Stimulated activated CD4-positive, alpha-beta T cell treated with anti-CD3 and anti-CD28 coated beads, Interleukin-4, amount 100 ng/mL, for 48 hours (primary cell): Measurements from ENCODE around the gene NECTIN1.
A peak's percentile ranks its signal among the peaks of the same experiment; 100 is the strongest.

Experiments used
- DNase-seq, 2 donors: peaks; one replicate each; pipeline ENCODE4 v3.0.0-alpha.2; 2020; ENCODE audit warnings: low read depth in 2 of 2

The NECTIN1 gene

GRCh38 chr11:119728651-119729580, at the start of gene NECTIN1:
TSS of gene NECTIN1 (minus strand) at chr11:119729200. CDS start at chr11:119728553, 647 bp downstream.
- peak; percentile 82 to 86 for DNase-seq

DNA sequence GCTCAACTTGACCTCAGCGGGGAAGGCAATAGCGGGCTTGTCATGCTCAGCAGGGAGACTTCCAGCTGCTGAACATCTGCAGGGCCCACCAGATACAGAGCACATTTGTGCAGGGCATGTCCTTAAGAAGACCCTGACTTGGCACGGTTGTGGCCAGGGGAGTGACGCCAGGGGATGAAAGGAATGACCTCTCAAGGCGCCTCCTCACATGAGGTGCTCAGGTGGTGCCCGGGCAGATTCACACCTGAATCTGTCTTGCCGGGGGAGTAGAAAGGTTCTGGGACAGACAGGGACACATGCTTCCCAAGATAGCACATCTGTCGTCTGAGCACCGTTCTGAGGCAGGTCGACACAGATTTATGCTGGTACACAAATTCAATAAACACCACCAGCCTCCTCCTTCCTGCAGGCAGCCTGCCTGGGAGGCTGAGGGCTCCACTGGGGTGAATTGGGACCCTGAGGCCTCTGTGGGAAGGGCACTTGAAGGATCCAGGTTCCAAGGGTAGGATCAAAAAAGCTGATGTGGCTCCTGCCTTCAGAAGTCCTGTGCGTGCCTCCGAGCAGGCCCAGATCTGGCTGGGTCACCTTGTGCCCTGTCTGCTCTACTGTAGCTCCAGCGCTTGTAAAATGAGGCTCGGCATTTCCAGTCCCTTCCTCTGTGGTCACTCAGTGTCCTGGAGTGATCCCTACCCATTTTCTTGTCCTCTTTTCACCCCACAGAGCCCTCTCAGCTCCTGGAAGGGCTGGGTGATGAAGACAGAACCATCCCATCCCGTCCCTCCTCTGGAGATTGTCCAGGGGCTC, 49.6 kb upstream of the NECTIN1 start:
- DNase-seq: no peak

GRCh38 chr11:119777940-119778339, 48.9 kb upstream of the NECTIN1 start:
- no peak for DNase-seq

GRCh38 chr11:119776651-119777050, 47.7 kb upstream of the NECTIN1 start:
- DNase-seq: no peak

DNA sequence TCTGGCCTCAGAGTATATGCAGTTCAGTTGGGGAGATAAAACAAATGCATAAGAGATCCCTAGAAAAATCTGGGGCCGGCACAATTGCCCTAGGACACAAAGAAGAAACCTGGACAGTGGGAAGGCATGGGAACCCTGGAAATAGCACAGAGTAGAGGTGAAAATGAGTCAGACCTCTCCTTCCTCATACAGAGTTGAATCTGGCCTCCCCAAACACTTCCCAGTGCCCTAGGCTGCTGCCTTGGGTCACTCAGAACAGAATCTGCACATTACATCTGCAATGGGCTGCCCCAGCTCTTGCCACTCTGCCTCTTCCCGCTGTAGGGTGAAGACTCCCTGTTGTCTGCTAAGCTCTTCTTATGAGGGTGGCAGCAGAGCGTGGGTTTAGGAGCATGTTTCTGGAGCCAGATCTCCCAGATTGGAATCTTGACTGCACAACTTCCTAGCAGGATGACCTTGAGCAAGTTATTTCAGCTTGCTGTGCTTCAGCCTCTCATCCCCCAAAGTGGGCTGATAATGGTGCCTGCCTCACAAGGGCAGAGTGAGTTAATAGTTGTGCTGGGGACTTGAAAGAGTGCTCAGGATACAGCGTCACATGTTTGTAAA, 47.1 kb upstream of the NECTIN1 start:
- DNase-seq: no peak

DNA sequence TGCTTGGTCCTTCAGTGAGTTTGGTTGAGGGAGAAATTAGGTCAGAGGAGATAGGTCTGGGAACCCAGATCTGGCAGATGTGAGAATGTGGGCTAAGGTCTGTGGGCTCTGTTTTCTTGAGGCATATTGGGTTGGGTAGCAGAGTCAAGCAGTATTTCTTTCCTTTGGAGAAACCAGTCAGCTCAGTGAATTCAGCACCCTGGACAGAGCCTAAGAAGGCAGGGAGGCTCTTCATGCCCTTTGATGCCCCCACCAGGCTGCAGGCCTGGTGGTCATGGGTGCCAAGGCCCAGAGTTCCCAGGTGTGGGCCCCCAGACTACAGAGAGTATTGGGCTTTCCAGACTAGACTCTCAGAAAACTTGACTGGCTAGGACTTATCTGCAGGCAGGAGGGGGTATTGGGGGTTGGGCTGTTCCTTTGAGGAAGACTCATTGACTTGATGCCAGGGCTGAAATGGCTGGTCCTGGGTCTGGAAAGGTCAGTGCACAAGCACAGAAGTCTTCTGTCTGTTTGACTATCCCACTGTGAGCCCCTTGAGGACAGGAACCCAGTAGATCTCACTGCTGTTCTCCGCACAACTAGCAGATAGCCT, 45.3 kb upstream of the NECTIN1 start:
- no peak for DNase-seq

GRCh38 chr11:119772641-119773415, 43.8 kb upstream of the NECTIN1 start:
- no peak for DNase-seq

DNA sequence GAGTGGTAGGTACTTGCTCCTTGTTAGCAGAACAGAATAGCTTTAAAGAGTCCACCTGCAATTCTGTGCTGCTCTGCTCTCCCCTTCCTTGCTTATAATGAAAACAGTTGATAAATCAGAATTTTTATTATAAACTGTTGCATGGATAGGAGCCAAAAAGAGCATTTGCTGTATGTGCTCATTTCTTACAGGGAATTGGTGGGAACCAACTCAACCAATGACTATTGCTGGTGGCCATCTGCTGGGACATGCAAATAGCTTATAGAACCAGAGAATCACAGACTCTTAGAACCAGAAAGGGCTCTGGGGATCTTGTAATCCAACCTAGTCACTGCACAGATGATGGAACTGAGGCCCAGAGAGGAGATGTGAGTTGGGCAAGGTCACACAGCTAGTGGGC, 43.1 kb upstream of the NECTIN1 start:
- no peak for DNase-seq

DNA sequence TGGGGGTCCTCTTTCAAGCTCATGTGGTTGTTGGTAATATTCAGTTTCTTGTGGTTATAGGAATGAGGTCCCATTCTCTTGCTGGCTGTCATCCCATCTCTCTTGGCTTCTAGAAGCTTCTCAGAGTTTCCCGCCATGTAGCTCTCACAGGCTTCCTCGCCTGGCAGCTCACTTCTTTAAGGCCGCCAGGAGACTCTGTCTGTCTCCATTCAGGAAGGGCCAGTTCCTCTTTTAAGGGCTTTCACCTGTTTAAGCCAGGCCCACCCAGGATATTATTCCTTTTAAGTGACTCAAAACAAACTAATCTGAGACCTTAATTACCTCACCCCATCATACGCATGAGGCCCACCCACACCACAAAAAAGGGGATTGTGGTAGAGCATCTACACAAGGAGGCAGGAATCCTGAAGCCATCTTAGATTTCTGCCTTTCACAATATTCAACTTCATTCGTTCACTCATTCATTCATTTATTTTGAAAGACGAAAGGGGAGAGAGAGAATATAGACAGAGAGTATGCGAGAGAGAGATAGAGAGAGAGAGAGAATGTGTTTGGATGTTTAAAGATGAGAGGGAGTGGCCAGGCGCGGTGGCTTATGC, 42.3 kb upstream of the NECTIN1 start:
- no peak for DNase-seq

DNA sequence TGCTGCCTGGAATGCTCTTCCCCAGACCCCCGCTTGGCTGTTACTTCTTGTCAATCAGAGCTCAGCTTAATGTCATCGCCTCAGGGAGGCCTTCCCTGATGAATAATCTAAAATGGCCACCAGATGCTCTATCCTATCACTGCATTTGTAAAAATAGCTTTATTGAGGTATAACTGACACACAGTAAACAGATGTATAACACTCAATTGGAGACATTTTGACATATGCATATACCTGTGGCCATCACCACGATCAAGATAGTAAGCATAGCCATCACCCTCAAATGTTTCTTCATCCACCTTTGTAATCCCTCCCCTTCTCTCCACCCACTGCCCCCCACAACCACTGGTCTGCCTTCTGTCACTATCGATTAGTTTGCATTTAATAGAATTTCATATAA, 36.6 kb upstream of the NECTIN1 start:
- no peak for DNase-seq

DNA sequence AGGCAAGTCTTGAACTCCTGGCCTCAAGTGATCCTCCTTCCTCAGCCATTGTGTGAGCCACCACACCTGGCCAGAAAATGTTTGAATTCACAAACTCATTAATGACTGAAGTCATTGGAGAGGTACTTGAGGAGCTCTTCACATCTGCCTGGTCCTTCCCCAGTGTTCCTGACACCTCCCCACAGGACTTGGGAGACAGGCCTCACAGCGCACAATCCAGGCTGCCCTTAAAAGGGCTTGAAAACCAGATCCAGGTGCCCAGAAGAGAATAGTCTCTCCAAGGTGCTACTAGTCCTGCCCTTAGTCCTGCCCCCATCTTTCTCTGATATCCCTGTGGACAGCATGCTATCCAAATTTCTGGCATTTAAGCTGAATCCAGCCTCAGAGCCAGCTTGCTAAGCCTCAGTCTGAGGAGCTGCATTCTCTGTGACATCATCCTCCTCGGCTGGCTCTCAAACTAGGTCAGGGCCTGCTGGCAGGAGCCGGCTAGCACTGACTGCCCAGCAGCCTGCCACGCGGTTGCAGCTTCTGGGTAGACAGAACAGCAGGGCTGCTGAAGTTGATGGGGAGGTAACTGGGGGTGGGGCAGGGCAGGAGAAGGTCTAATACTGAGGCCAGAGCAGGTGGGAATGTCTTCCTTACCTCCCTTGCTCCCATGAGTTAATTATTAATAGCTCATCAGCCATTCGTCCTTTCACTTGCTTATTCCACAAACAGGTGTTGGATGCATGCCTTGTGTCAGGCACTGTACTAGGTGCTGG, 35.3 kb upstream of the NECTIN1 start:
- no peak for DNase-seq

DNA sequence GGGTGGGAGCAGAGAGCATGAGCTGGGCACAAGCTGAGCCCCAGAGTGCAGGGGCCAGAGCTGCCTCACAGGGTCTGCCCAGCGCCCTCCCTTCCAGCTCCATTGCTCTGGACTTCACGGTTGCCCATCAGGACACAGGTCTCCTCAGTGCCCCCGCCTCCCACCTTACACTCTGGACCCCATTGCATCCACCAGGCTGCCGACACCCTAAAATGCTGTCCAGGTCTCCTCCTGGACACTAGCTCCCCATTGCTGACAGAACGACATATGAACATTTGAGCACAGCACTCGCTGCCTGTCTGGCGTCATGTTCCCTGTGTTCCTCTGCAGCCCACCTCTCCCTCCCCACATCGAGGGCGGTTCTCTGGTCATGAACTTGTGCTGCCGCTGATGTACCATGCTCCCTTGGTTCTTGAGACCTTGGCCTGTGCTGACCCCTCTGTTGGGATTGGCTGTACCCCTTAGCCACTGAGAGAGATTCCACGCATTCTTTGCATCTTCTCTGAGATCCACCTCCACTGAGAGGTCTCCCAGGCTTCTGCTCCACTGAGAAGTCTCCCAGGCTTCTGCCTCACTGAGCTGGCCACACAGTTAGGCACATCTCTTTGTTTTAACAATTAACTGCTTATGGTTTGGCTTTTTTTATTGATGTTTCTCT, 34.2 kb upstream of the NECTIN1 start:
- no peak for DNase-seq

- no peak for DNase-seq
Measured at GRCh38 chr11:119759747-119760412, 30.9 kb upstream of the NECTIN1 start.

- no peak for DNase-seq
Measured at GRCh38 chr11:119759324-119759723, 30.3 kb upstream of the NECTIN1 start.

DNA sequence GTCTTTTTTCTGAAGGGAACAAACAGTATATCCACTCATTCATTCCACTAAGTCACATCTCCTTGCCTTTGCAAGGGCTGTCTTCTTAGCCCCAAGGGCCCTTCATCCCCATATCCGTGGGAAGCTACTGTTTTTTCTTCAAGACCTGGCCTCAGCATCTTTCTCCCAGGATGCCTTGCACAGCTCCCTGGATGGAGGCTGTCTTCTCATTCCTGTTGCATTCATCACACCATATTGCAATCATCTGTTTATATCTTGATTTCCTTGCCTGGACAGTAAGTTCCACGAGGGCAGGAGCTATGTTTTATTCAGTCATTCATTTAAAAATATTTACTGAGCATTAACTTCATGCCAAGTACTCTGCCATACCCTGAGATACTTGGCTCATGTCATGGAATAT, 29.3 kb upstream of the NECTIN1 start:
- DNase-seq: no peak

DNA sequence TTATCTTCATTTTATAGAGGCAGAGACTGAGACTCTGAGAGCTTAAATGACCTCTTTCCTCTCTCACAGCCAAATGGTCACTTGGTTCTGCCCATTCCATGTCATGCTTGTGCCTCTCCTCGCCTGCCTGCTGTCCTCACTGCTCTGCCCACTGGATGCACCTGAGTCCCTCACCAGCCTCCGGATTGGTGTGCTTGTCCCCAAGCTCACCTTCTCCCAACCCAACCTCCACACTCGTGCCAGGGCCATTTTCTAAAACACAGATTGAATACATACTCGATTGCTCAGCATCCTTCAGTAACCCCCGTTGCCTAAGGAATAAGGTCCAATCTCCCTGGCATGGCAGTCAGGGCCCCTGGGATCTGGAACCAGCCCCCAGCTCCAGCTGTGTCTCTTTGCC, 28.4 kb upstream of the NECTIN1 start:
- no peak for DNase-seq

DNA sequence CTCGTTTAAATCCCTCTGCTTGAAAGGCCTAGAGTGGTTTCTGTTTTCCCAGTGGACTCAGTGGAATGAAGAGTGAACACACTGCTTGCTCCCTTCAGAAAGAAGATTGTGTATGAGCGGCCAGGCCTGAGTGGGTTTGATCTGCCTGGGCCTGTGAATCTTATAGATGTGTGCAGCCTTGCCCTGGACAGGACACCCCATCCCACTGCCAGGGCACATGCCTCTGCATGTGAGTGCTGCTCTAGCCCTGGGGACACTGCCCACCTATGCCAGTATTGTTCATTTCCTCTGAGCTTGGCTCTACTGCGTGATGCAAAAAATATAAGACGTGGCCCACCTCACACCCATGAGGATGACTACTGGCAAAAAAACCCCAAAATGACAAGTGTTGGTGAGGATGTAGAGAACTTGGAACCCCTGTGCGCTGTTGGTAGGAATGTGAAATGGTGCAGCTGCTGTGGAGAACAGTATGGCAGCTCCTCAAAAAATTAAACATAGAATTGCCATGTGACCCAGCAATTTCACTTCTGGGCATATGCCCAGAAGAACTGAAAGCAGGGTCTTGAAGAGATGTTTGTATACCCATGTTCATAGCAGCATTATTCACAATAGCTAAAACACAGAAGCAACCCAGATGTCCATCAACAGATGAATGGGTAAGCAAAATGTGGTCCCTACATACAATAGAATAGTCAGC, 27.3 kb upstream of the NECTIN1 start:
- no peak for DNase-seq

DNA sequence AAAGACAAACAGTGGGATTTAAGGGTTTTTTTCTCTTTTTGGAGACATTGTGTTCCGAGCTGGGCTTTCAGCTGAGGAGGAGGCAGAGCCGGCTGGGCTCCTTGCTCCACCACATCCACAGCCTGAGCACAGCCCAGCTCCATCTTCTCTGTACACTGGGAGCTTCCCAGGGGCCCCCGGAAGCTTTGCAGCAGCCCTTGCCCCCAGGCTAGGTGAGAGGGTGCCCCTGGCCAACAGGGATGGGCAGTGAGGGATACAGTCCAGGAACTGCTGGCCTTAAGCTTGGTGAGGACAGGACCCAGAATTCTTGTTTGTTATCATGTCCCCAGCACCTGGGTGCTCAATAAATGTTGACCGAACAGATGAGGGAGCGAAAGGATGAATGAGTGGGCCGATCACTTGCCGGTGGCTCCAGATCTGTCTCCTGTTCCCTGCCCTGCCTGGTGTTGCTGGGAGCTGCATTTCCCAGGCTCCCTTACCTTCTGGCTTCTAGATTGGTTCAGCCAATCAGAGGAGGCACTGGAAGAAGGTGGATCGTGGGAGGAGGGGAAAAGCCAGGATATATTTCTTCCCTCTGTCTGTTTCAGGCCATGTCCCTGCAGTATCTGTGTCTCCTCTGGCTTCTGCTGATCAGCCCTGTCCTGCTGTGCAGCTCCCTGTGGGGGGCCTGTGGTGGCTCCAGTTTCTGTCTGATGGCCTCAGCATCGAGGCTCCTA, 26.5 kb upstream of the NECTIN1 start:
- no peak for DNase-seq
